Hepatocyte (in vitro differentiated cells): ENCODE data around the gene YTHDF2.

Experiments
- EZH2 ChIP-seq: fragments of 200-600 bp; sonication (generic); IDR thresholded peaks from 2 replicates; pipeline ENCODE4 v1.6.1; 2016; ENCODE audit warnings: antibody characterized with exemption, mild to moderate bottlenecking, borderline replicate concordance
- EZH2phosphoT487 ChIP-seq: fragments of 200-600 bp; sonication (generic); IDR thresholded peaks from one replicate; pipeline ENCODE4 v1.6.1; 2018; ENCODE audit warnings: antibody characterized with exemption, mild to moderate bottlenecking, low read depth, moderate library complexity; ENCODE audit not compliant: unreplicated experiment, severe bottlenecking
- TF ChIP-seq, protein P1 (sequence below): fragments of 200-600 bp; sonication (generic); IDR thresholded peaks from 2 replicates; pipeline ENCODE4 v1.5.1; 2016; ENCODE audit warnings: antibody characterized with exemption, mild to moderate bottlenecking; ENCODE audit not compliant: poor library complexity

GRCh38 chr1:28813931-28814465, 77.3 kb downstream of the YTHDF2 start:
- TF ChIP-seq, protein P1, sequence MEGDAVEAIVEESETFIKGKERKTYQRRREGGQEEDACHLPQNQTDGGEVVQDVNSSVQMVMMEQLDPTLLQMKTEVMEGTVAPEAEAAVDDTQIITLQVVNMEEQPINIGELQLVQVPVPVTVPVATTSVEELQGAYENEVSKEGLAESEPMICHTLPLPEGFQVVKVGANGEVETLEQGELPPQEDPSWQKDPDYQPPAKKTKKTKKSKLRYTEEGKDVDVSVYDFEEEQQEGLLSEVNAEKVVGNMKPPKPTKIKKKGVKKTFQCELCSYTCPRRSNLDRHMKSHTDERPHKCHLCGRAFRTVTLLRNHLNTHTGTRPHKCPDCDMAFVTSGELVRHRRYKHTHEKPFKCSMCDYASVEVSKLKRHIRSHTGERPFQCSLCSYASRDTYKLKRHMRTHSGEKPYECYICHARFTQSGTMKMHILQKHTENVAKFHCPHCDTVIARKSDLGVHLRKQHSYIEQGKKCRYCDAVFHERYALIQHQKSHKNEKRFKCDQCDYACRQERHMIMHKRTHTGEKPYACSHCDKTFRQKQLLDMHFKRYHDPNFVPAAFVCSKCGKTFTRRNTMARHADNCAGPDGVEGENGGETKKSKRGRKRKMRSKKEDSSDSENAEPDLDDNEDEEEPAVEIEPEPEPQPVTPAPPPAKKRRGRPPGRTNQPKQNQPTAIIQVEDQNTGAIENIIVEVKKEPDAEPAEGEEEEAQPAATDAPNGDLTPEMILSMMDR, result no peak
- TF ChIP-seq EZH2phosphoT487 (no peak), EZH2 (no peak)
